ENCODE results near the gene RNF144B.

- TF ChIP-seq EP300 (IDR thresholded peaks at IDR 0.05) = no peak
- TF ChIP-seq CTCF (IDR thresholded peaks at IDR 0.05) = no peak
- TF ChIP-seq POLR2AphosphoS5 (IDR thresholded peaks at IDR 0.05) = no peak
- no peak for TF ChIP-seq POLR2A (IDR thresholded peaks at IDR 0.05)
Observed at GRCh38 chr6:18390476-18390875, 3.3 kb downstream of the RNF144B start.

All from stomach (tissue), 4 donors.